GM19397 (cell line): ENCODE measurements around the gene SLC22A12.

ENCODE experiments used
- ATAC-seq: cut with Tn5 transposase; IDR thresholded peaks from one replicate; pipeline ENCODE4 v1.9.1; 2021; ENCODE audit warnings: mild to moderate bottlenecking, moderate library complexity; ENCODE audit not compliant: unreplicated experiment

The SLC22A12 gene

GRCh38 chr11:64620381-64620971 lies 29.5 kb downstream of the SLC22A12 start:
- ATAC-seq: no peak

GRCh38 chr11:64621283-64622019 lies 30.4 kb downstream of the SLC22A12 start:
- ATAC-seq: no peak

GRCh38 chr11:64622681-64623080 lies 31.7 kb downstream of the SLC22A12 start:
- no peak for ATAC-seq

GRCh38 chr11:64624883-64625481 lies 34.0 kb downstream of the SLC22A12 start:
- no peak for ATAC-seq

DNA sequence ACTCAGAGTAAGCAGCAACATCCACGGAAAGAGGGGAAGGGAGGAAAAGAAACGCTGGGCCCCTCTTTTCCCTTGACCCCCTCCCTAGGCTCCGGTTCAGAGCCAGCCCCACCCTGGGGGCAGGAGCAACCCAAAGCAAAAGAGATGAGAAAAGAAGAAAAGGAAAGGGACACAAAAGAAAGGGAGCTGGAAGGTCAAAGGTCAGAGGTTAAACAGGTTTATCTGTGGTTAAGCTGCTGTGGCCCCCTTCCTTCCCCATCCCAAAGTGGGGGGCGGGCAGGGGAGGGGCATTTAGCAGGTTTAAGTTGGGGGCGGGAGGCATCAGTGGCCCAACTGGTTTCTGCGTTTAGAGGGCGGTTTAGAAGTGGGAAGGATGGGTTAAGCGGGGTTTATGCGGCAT lies 35.6 kb downstream of the SLC22A12 start:
- ATAC-seq: no peak

DNA sequence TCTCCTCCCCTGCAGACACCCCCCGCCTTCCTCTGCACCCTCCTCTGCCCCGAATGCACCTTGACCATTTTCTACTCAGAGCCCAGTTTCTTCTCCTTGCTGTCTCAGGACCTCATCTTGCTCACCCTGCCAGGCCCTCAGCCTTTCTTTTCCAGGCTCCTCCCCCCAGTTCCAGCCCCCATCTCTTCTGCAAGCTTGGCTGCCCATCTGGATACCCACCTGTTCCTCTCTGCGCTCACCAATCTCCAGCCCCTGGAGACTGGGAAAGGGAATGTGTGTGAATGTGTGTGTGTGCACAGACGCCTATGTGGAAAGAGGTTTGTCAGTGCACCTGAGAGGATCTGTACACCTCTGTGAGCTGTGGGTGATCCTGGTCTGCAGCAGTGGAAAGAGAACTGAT lies 36.4 kb downstream of the SLC22A12 start:
- ATAC-seq: no peak

- ATAC-seq: no peak
These were observed 37.6 kb downstream of the SLC22A12 start for GRCh38 chr11:64628596-64628995.

- ATAC-seq: no peak
These were observed 38.1 kb downstream of the SLC22A12 start for GRCh38 chr11:64629103-64629502.

- no peak for ATAC-seq
These were observed 39.0 kb downstream of the SLC22A12 start for GRCh38 chr11:64629796-64630562.

DNA sequence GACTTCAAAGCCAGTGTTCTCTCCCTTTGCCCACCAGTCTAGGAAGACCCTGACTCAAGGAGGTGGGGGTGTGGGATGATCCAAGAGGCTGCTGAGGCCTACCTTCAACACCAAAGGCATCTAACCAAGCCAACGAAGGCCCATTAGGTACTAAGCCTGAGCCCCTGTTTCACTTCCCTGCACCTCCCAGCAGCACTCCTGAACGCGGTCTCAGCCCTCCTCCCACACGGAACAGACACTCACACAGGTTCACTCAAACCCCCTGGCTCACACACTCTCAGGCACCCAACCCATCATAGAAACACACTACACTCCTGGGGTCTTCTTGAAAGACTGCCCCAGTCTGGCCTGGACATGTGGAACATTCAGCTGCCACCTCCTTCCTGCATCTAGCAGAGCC lies 40.7 kb downstream of the SLC22A12 start:
- ATAC-seq: no peak

DNA sequence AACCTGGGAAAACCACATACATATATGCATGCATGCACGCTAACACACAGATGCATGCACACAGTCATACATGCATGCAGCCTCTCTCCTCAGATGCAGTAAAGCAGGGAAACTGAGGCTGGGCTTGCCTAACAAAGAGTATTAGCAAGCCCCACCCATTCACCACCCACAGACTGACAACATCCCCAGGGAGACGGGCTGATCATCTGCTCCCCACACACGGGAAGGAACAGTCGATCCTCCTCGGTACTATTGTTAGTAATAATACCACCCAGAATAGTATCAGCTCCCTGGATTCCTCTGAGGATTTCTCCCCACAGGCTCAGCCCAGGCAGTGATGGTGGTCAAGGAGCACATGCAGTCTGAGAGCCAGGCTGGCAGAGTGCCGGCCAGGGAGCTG lies 41.2 kb downstream of the SLC22A12 start:
- ATAC-seq: no peak

DNA sequence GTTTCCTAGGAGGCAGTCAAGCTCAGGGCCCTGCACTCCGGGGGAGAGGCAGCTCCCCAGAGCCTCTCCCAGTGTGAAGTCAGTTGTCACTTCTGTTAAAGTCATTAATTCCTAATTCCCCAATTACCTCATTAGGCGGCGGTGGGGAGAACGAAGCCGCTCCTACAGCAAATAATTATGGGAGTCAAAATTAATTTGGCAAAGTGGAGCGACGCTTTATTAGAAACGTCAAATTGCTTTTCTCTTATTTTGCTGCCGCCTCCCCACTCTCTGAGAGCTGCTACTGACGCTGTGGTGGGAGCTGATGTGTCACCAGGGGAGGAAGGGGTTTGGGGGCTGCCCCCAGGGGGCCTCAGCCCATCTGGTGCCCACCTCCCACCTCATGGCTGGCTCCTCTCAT lies 41.6 kb downstream of the SLC22A12 start:
- no peak for ATAC-seq

GRCh38 chr11:64633555-64634159 lies 42.6 kb downstream of the SLC22A12 start:
- ATAC-seq: no peak

DNA sequence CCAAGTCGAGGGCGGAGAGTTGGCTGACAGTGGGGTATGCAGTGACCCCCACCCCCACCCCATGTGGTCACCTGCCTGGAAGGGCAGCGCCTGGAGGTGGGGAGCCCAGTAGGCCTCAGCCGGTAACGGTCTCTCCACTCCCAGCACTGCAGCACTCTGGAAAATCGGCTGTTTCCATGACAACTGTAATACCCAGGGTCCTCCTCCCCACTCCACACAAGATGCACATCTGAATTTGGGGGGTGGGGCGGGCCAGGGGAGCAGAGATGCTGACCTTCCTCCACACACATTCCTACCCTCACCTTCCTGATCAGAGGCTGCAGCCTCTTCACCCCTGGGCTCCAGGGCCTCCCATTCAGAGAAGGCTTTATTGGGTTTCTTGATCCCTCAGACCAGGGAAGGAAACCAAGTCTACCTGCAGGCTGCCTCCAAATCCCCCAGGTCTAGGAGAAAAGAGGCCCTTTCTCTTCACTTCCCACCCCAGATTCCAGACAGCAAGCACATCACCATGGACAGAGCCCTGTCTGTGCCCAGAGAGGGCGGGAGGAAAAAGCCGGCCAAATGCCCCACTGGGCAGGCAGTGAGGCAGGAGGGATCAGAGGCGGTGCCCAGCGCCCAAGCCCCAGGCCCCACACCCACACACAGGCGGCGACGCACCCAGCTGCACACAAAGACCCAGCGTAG lies 46.5 kb downstream of the SLC22A12 start:
- no peak for ATAC-seq

DNA sequence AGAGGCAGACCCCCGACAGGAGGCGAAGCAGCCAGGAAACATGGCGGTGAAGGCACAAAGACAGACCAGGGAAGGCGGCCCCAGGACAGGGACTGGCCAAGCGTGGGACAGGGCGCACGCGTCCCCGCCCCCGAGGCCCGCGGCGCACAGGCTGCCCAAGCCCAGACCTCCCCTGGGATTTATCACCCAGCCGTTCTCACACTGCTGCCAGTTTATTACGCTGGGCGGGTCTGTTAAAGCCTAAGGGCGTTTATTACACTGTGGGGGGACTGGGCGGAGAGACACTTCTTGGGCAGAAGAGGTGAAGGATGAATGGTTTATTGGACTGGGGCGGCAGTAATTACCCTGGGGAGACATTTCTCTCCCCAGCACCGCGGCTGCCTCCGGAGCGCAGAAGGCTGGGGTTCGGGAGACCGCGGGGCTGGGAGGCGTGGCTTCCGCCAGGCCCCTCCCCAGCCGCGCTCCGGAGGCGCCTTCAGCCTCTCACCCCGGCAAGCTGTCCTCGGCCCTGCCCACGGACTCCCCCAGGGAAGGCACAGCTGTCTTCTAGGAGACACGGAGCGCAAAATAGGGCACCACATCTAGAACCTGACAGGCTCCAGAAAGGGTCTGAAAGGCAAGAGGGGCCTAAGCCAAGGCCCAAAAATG lies 47.1 kb downstream of the SLC22A12 start:
- ATAC-seq: no peak

DNA sequence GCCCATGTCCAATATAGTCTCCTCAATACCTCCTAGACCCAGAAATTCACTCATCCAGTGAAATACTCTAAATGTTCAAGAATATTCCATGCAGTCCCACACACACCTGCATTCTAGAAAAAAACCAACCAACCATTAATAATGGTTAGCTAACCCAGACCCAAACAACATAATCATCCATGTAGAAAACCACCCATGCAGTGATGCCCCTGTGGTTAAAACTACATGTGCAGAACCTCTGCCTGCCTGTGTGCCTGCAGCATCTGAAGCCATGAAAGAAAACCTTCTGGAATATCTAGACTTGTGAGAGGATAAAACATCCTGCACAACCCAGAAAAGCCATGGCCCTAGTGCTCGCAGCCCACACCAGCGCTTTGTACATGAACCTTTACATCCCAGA lies 47.8 kb downstream of the SLC22A12 start:
- ATAC-seq: no peak

GRCh38 chr11:64639885-64640284 lies 48.9 kb downstream of the SLC22A12 start:
- no peak for ATAC-seq

- ATAC-seq: no peak
These were observed 50.8 kb downstream of the SLC22A12 start for GRCh38 chr11:64641596-64642417.

GRCh38 chr11:64642418-64642735 lies 51.4 kb downstream of the SLC22A12 start:
- no peak for ATAC-seq
